K562 (cell line): Measurements from ENCODE around the gene MRPL22. TPM values are rescaled to one million over a fixed set of nuclear protein-coding genes. Genes with fewer than 3 reads are reported as not detected.
"Not testable (repeated sequence)": the region's sequence is repeated elsewhere in the genome, so short reads cannot be mapped to it uniquely, and the experiment has no call there.

Experiments used
- ATAC-seq: fragments of 200-7000 bp; cut with Tn5 transposase; 3 replicates; pipeline ENCODE4 v1.9.1; 2020; ENCODE audit warnings: moderate library complexity
- BruUV-seq: library from RNA; stranded (reverse); fragments of 400-500 nt; replicated peaks from 2 replicates; lab custom pipeline; 2021; lab: Mats Ljungman, UMichigan
- CTCF ChIA-PET: fragments of 300-600 bp; formaldehyde crosslinking; extraction: SDS; loops from one replicate; lab custom pipeline; 2021; ENCODE audit warnings: low intra/inter-chr PET ratio; lab: Yijun Ruan, JAX
- POLR2A ChIA-PET: fragments of 300-600, 350-650 bp; sonication (Branson Sonifier 250); formaldehyde crosslinking; extraction: SDS; loops from one replicate; lab custom pipeline; 2021; ENCODE audit warnings: antibody characterized with exemption, inconsistent platforms; lab: Yijun Ruan, JAX
- DNase-seq, 4 experiments: peaks; one replicate each; pipeline versions ENCODE4 v3.0.0 to v3.0.0-alpha.2; 2011 to 2018; ENCODE audit warnings: low spot score in 3 of 4, mixed read lengths in 3 of 4; ENCODE audit errors: extremely low read depth in 1 of 4
- FAIRE-seq: peaks from 2 replicates; lab custom pipeline; 2011; peaks lifted over from hg19 to GRCh38; lab: Jason Lieb, UNC
- H2AFZ ChIP-seq: 2 replicates; pipeline ENCODE4 v1.6.0; 2011; ENCODE audit warnings: low read depth, low read length, control low read depth, inconsistent platforms
- H3K27ac ChIP-seq: fragments of 200-600 bp; 3 replicates; pipeline ENCODE4 v1.8.0; 2011; ENCODE audit warnings: low read depth, mild to moderate bottlenecking, control low read depth, inconsistent platforms, low read length, moderate library complexity, mixed read lengths; ENCODE audit errors: extremely low read depth
- H3K27me3 ChIP-seq, 2 experiments: fragments of 300-600 bp in 1 of 2; 2 replicates in 1 of 2; 3 replicates in 1 of 2; pipeline versions ENCODE4 v1.6.0 to v1.8.0; 2011; ENCODE audit warnings: inconsistent platforms in 2 of 2, low read length in 2 of 2, mild to moderate bottlenecking in 1 of 2, mixed read lengths in 1 of 2, moderate library complexity in 1 of 2; ENCODE audit not compliant: control insufficient read depth in 2 of 2, insufficient read depth in 2 of 2
- H3K36me3 ChIP-seq: fragments of 300-600 bp; 3 replicates; pipeline ENCODE4 v1.8.0; 2011; ENCODE audit warnings: mild to moderate bottlenecking, low read length, inconsistent platforms; ENCODE audit not compliant: control insufficient read depth, insufficient read depth
- H3K4me1 ChIP-seq, 2 experiments: fragments of 200-600 bp in 1 of 2; replicated peaks in 1 of 2; 2 replicates in 1 of 2; 3 replicates in 1 of 2; pipeline versions ENCODE4 v1.5.1 to v1.8.0; 2011; ENCODE audit warnings: inconsistent platforms in 2 of 2, low read length in 2 of 2, mild to moderate bottlenecking in 1 of 2, mixed read lengths in 1 of 2, moderate library complexity in 1 of 2; ENCODE audit not compliant: control insufficient read depth in 2 of 2, insufficient read depth in 2 of 2
- H3K4me2 ChIP-seq: 2 replicates; pipeline ENCODE4 v1.6.1; 2011; ENCODE audit warnings: low read length, control low read depth, inconsistent platforms, mixed read lengths; ENCODE audit not compliant: insufficient read depth
- H3K4me3 ChIP-seq: fragments of 200-600 bp; sonication (generic), shearing (Covaris generic); 2 replicates; pipeline ENCODE4 v1.5.1; 2016; ENCODE audit warnings: control low read depth, inconsistent platforms
- H3K79me2 ChIP-seq: fragments of 200-600 bp; 3 replicates; pipeline ENCODE4 v1.8.0; 2011; ENCODE audit warnings: low read length, inconsistent platforms; ENCODE audit not compliant: control insufficient read depth, insufficient read depth
- H3K9ac ChIP-seq, 2 experiments: 2 replicates each; pipeline versions ENCODE4 v1.6.0 to v1.6.1; 2011; ENCODE audit warnings: low read depth in 2 of 2, low read length in 2 of 2, control low read depth in 1 of 2, inconsistent platforms in 1 of 2, mild to moderate bottlenecking in 1 of 2, mixed read lengths in 1 of 2; ENCODE audit not compliant: insufficient read depth in 1 of 2
- H3K9me1 ChIP-seq: one replicate; pipeline ENCODE4 v1.6.0; 2011; ENCODE audit warnings: inconsistent platforms, mild to moderate bottlenecking, low read length, moderate library complexity; ENCODE audit not compliant: control insufficient read depth, insufficient read depth
- H3K9me3 ChIP-seq: replicated peaks from 2 replicates; pipeline ENCODE4 v1.5.1; 2011; ENCODE audit warnings: low read depth, low read length, inconsistent platforms; ENCODE audit not compliant: control insufficient read depth, insufficient read depth
- H4K20me1 ChIP-seq: replicated peaks from 2 replicates; pipeline ENCODE4 v1.6.1; 2011; ENCODE audit warnings: low read length, inconsistent platforms, mixed read lengths; ENCODE audit not compliant: control insufficient read depth, insufficient read depth
- BCL6 ChIP-seq: fragments of 250-450 bp; sonication (Bioruptor Pico); IDR thresholded peaks from 2 replicates; pipeline ENCODE4 v1.4.0; 2020
- BCOR ChIP-seq: fragments of 450-650 bp; IDR thresholded peaks from 2 replicates; pipeline ENCODE4 v1.6.1; 2016
- ESRRB ChIP-seq: fragments of 250-450 bp; sonication (Bioruptor Pico); IDR thresholded peaks from 2 replicates; pipeline ENCODE4 v1.5.0; 2020; ENCODE audit warnings: mild to moderate bottlenecking, moderate library complexity, borderline replicate concordance
- FOXA3 ChIP-seq, 2 experiments: fragments of 450-650 bp in 1 of 2; sonication (generic) in 1 of 2; formaldehyde crosslinking; IDR thresholded peaks in 1 of 2; conservative IDR thresholded peaks in 1 of 2; 2 replicates each; pipeline versions ENCODE4 v1.4.0 to v1.8.0; 2020 to 2022; ENCODE audit warnings: mild to moderate bottlenecking in 2 of 2, missing genetic modification reagents in 1 of 2
- ID3 ChIP-seq, 2 experiments: fragments of 250-450 bp in 1 of 2; fragments of 450-650 bp in 1 of 2; sonication (Bioruptor Pico) in 1 of 2; IDR thresholded peaks; 2 replicates each; pipeline versions ENCODE4 v1.6.1 to v1.8.0; 2016 to 2021; ENCODE audit warnings: mild to moderate bottlenecking in 2 of 2, moderate library complexity in 2 of 2, missing compliant biosample characterization in 1 of 2, missing genetic modification characterization in 1 of 2
- IFI16 ChIP-seq: fragments of 250-450 bp; sonication (Bioruptor Pico); IDR thresholded peaks from 2 replicates; pipeline ENCODE4 v2.1.2; 2022; ENCODE audit warnings: mild to moderate bottlenecking, inconsistent platforms
- PHB2 ChIP-seq: fragments of 450-650 bp; IDR thresholded peaks from 2 replicates; pipeline ENCODE4 v1.6.1; 2017; ENCODE audit warnings: low read depth
- SMARCA5 ChIP-seq: fragments of 450-650 bp; IDR thresholded peaks from 2 replicates; pipeline ENCODE4 v1.6.1; 2016
- THRA ChIP-seq: fragments of 450-650 bp; IDR thresholded peaks from 2 replicates; pipeline ENCODE4 v1.6.1; 2017; ENCODE audit warnings: mild to moderate bottlenecking, moderate library complexity
- ZNF146 ChIP-seq: IDR thresholded peaks from one replicate; pipeline ENCODE4 v1.6.1; 2018; ENCODE audit warnings: missing compliant biosample characterization; ENCODE audit not compliant: unreplicated experiment
- ZNF707 ChIP-seq: fragments of 250-450 bp; sonication (Bioruptor Pico); conservative IDR thresholded peaks from 2 replicates; pipeline ENCODE4 v1.8.0; 2022; ENCODE audit warnings: inconsistent platforms, mild to moderate bottlenecking, moderate library complexity
- WGBS: fragments of 100-300 bp; shearing (Covaris generic); methylation state at CpG from one replicate; pipeline ENCODE4 v1.1.6; 2016; ENCODE audit warnings: low coverage, mixed read lengths; ENCODE audit not compliant: insufficient coverage; ENCODE audit errors: missing lambda C conversion rate; 5-methylcytosine and 5-hydroxymethylcytosine counted together
- in situ Hi-C: fragments of 300-500 bp; cut with MboI; formaldehyde crosslinking; loops from 4 replicates; pipeline ENCODE4 v1.15.0; 2018; ENCODE audit warnings: inconsistent platforms, mixed read lengths
- intact Hi-C: fragments of 100-400 bp; cut with micrococcal nuclease; formaldehyde crosslinking; loops from 2 replicates; pipeline ENCODE4 v1.14.2; 2022
- polyA plus RNA-seq, 8 experiments: library from polyadenylated mRNA; depleted of rRNA in 4 of 8; stranded (reverse) in 5 of 8; unstranded in 3 of 8; fragments of >200 nt; fragmentation: Nextera tagmentation in 2 of 8; fragmentation: Illumina TruSeq in 1 of 8; extraction: Ambion mirVana in 2 of 8; extraction: Trizol in 1 of 8; gene quantifications; 2 replicates each; pipeline versions ENCODE4 v1.2.1 to v1.2.3, GENCODE V29; 2011 to 2014; ENCODE audit warnings: inconsistent platforms in 1 of 8, missing spikeins in 1 of 8
- total RNA-seq, 7 experiments: library from RNA; depleted of rRNA in 6 of 7; stranded (reverse); fragments of >200 nt in 6 of 7; fragmentation: Illumina TruSeq in 2 of 7; extraction: Trizol in 2 of 7; gene quantifications; 2 replicates each; pipeline versions ENCODE4 v1.2.1 to v1.2.3, GENCODE V29; 2011 to 2021; ENCODE audit warnings: low replicate concordance in 1 of 7

The MRPL22 gene
- total and polyA plus RNA-seq, 9 of the 15 experiments (the other 6 are each of a cell fraction or from before 2014, with no cell fraction given): 41.1 to 424 (median 102) TPM

- H3K4me3 ChIP-seq, H3K27me3 ChIP-seq, H3K9ac ChIP-seq, BruUV-seq, H3K79me2 ChIP-seq, H3K4me1 ChIP-seq, H3K9me1 ChIP-seq, H3K36me3 ChIP-seq, ATAC-seq, intact Hi-C loops, H4K20me1 ChIP-seq, H3K27ac ChIP-seq, DNase-seq, H3K4me2 ChIP-seq, H2AFZ ChIP-seq, in situ Hi-C loops, FAIRE-seq, CTCF ChIA-PET, H3K9me3 ChIP-seq: not testable (repeated sequence)
- peak; percentile 94 for TF ChIP-seq ZNF146
- TF ChIP-seq BCOR: peak; percentile 71
- POLR2A ChIA-PET: interaction anchor here (1.9 kb wide), 1 partner anchor 9 kb away, joined by 6 read pairs; no protein-coding TSS in a partner anchor
- WGBS: 13% methylated on average over 1 of the region's 1 CpG
These were observed 65.4 kb downstream of the MRPL22 start for GRCh38 chr5:155006265-155006664.

GRCh38 chr5:155008669-155009068 lies 67.8 kb downstream of the MRPL22 start:
- POLR2A ChIA-PET: no interaction called here
- H3K9ac ChIP-seq: no peak overlapping the region
- H3K79me2 ChIP-seq: no peaks in the 10 kb centered on the region
- CTCF ChIA-PET: no interaction called here
- peaks cover 0 to 4% of the 10 kb centered on the region in 2 experiments; a peak in 2 of 5 replicates for H3K27me3 ChIP-seq
- intact Hi-C loops: no loop called here
- no peak for FAIRE-seq
- peaks cover 0 to 3% of the 10 kb centered on the region in 2 experiments; a peak in 1 of 5 replicates for H3K4me1 ChIP-seq
- 0% methylated on average over 3 of the region's 3 CpGs for WGBS
- H4K20me1 ChIP-seq: no peaks in the 10 kb centered on the region
- H3K27ac ChIP-seq: no peak overlapping the region
- H2AFZ ChIP-seq: no peak overlapping the region
- no peak for ATAC-seq
- TF ChIP-seq PHB2 (no peak), BCL6 (CRISPR knock-in tag) (no peak), ID3 (CRISPR knock-in tag; IDR thresholded peaks at IDR 0.05) (no peak), ID3 (tag; IDR thresholded peaks at IDR 0.05) (no peak), ZNF707 (CRISPR knock-in tag) (no peak), IFI16 (CRISPR knock-in tag) (no peak), SMARCA5 (no peak), ESRRB (CRISPR knock-in tag) (no peak), THRA (no peak), FOXA3 (CRISPR knock-in tag; conservative IDR thresholded peaks at IDR 0.05 in 1 of 2, IDR thresholded peaks at IDR 0.05 in 1 of 2) (no peak)
- no peaks in the 10 kb centered on the region for H3K9me1 ChIP-seq
- H3K4me3 ChIP-seq: no peak overlapping the region
- no TSS peak for BruUV-seq
- DNase-seq: no peak
- in situ Hi-C loops: no loop called here
- H3K9me3 ChIP-seq: no peaks in the 10 kb centered on the region
- no peak overlapping the region for H3K4me2 ChIP-seq
- H3K36me3 ChIP-seq: no peaks in the 10 kb centered on the region; the same call in 2 of the 3 replicates
